Measurements from ENCODE around the gene RNF11. TPM values are rescaled to one million over a fixed set of nuclear protein-coding genes. Genes with fewer than 3 reads are reported as not detected.

Gene RNF11
- total RNA-seq, 6 experiments from 2014 or later: 114 to 147 (median 128) TPM

DNA sequence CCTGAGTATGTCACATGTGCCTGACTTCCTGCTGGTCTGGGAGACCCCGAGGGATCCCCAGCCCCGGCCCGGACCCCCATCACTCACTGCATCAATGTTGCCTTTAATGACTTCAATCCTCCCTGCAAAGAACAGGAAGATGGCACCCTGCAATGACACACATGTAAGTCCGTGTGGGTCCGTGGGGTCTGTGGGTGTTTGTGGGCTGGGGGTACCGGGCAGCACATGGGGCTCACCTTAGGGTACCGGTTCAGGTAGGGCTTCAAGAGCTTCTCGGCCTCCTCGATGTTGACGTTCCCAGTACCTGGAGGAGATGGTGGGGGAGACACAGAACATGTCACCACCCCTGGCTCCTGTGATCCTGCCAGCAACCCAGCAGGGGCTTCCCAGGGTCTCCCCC lies 66.2 kb downstream of the RNF11 start:
- Mint-ChIP-seq H3K9me3 (no peaks in the 10 kb centered on the region), H3K36me3 (ENCODE audit: low read depth) (no peaks in the 10 kb centered on the region), H3K4me1 (ENCODE audit: low read depth) (peaks cover 14% of the 10 kb centered on the region)

DNA sequence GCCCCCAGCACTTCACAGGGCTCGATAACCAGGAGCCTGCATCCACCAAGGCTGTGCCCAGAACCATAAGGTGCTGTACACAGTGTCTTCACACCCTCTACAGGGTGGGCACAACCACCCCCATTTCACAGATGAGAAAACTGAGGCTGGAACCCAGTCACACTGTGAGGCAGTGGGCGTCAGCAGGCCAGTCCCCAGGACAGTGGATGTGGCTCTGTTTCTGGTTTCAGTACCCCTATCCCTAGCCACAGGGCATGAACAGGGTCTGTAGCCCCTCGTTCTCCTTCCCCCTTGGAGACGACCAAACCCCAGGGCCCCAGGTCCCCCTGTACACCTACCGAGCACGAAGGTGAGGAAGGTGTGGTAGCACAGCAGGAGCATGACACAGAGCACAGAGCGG lies 66.7 kb downstream of the RNF11 start:
- TF ChIP-seq, protein P1, sequence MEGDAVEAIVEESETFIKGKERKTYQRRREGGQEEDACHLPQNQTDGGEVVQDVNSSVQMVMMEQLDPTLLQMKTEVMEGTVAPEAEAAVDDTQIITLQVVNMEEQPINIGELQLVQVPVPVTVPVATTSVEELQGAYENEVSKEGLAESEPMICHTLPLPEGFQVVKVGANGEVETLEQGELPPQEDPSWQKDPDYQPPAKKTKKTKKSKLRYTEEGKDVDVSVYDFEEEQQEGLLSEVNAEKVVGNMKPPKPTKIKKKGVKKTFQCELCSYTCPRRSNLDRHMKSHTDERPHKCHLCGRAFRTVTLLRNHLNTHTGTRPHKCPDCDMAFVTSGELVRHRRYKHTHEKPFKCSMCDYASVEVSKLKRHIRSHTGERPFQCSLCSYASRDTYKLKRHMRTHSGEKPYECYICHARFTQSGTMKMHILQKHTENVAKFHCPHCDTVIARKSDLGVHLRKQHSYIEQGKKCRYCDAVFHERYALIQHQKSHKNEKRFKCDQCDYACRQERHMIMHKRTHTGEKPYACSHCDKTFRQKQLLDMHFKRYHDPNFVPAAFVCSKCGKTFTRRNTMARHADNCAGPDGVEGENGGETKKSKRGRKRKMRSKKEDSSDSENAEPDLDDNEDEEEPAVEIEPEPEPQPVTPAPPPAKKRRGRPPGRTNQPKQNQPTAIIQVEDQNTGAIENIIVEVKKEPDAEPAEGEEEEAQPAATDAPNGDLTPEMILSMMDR (IDR thresholded peaks at IDR 0.05): no peak
- peaks cover 10% of the 10 kb centered on the region for H3K4me1 Mint-ChIP-seq (ENCODE audit: low read depth)
- H3K27me3 Mint-ChIP-seq (ENCODE audit: insufficient read depth): peaks cover 2% of the 10 kb centered on the region
- H3K9me3 Mint-ChIP-seq: no peaks in the 10 kb centered on the region
- no peaks in the 10 kb centered on the region for H3K36me3 Mint-ChIP-seq (ENCODE audit: low read depth)
- DNase-seq: no peak
- no peak overlapping the region for H3K27ac Mint-ChIP-seq
- no peak overlapping the region for H3K4me3 Mint-ChIP-seq

More for the DNA sequence above, 66.2 kb downstream of the RNF11 start:
- TF ChIP-seq, protein P1 (IDR thresholded peaks at IDR 0.05): no peak
- H3K27me3 Mint-ChIP-seq (ENCODE audit: insufficient read depth): peaks cover 2% of the 10 kb centered on the region
- no peak overlapping the region for H3K27ac Mint-ChIP-seq
- no peak overlapping the region for H3K4me3 Mint-ChIP-seq
- DNase-seq: no peak

- Mint-ChIP-seq H3K27me3 (ENCODE audit: insufficient read depth) (peaks cover 2% of the 10 kb centered on the region), H3K4me3 (no peak overlapping the region), H3K9me3 (no peaks in the 10 kb centered on the region), H3K4me1 (ENCODE audit: low read depth) (peaks cover 8% of the 10 kb centered on the region; the same call in 1 of the 2 replicates), H3K36me3 (ENCODE audit: low read depth) (no peaks in the 10 kb centered on the region), H3K27ac (peak overlapping the region; percentile 25; the same call in 1 of the 2 replicates)
- TF ChIP-seq, protein P1 (IDR thresholded peaks at IDR 0.05): no peak
- no peak for DNase-seq
Observed at GRCh38 chr1:51303315-51303714, 67.2 kb downstream of the RNF11 start.

- Mint-ChIP-seq H3K27ac (peak overlapping the region; percentile 25; the same call in 1 of the 2 replicates), H3K9me3 (no peaks in the 10 kb centered on the region), H3K4me3 (no peak overlapping the region), H3K4me1 (ENCODE audit: low read depth) (peaks cover 8% of the 10 kb centered on the region; the same call in 1 of the 2 replicates), H3K27me3 (ENCODE audit: insufficient read depth) (no peaks in the 10 kb centered on the region; the same call in 1 of the 2 replicates), H3K36me3 (ENCODE audit: low read depth) (no peaks in the 10 kb centered on the region)
- TF ChIP-seq, protein P1 (IDR thresholded peaks at IDR 0.05): no peak
- DNase-seq: no peak
Observed at GRCh38 chr1:51303751-51304251, 67.7 kb downstream of the RNF11 start.

- TF ChIP-seq, protein P1 (IDR thresholded peaks at IDR 0.05): no peak
- Mint-ChIP-seq H3K4me1 (ENCODE audit: low read depth) (peaks cover 8% of the 10 kb centered on the region; the same call in 1 of the 2 replicates), H3K4me3 (no peak overlapping the region), H3K36me3 (ENCODE audit: low read depth) (no peaks in the 10 kb centered on the region), H3K27ac (no peak overlapping the region; the same call in 1 of the 2 replicates), H3K27me3 (ENCODE audit: insufficient read depth) (no peaks in the 10 kb centered on the region; the same call in 1 of the 2 replicates), H3K9me3 (no peaks in the 10 kb centered on the region)
- DNase-seq: no peak
Observed at GRCh38 chr1:51304360-51304759, 68.3 kb downstream of the RNF11 start.
